Measurements from ENCODE around the gene MISP3. TPM values are rescaled to one million over a fixed set of nuclear protein-coding genes. Genes with fewer than 3 reads are reported as not detected.
"Not testable (repeated sequence)": the region's sequence is repeated elsewhere in the genome, so short reads cannot be mapped to it uniquely, and the experiment has no call there.

The MISP3 gene
- total RNA-seq, 1 donor from 2014 or later, result 8.1 TPM

GRCh38 chr19:14042659-14043608 is 29.7 kb upstream of the MISP3 start:
- H3K36me3 ChIP-seq; H3K4me3 ChIP-seq; intact Hi-C loops (cut with micrococcal nuclease); H3K27me3 ChIP-seq (ENCODE audit: low read depth); DNase-seq; H3K9me3 ChIP-seq (replicated peaks): not testable (repeated sequence)
- peak; percentile 75 for TF ChIP-seq CTCF (IDR thresholded peaks at IDR 0.05; ENCODE audit: borderline replicate concordance)
- peak overlapping the region; percentile 78 for H3K27ac ChIP-seq (replicated peaks)
- peaks cover 12% of the 10 kb centered on the region for H3K4me1 ChIP-seq

GRCh38 chr19:14047866-14048265 is 24.7 kb upstream of the MISP3 start:
- H3K27me3 ChIP-seq (ENCODE audit: low read depth); H3K4me1 ChIP-seq; DNase-seq; H3K9me3 ChIP-seq (replicated peaks); intact Hi-C loops (cut with micrococcal nuclease); H3K4me3 ChIP-seq; H3K27ac ChIP-seq (replicated peaks); H3K36me3 ChIP-seq: not testable (repeated sequence)

GRCh38 chr19:14048443-14049153 is 24.0 kb upstream of the MISP3 start:
- no peaks in the 10 kb centered on the region for H3K27me3 ChIP-seq (ENCODE audit: low read depth)
- intact Hi-C loops (cut with micrococcal nuclease), result no loop called here
- H3K27ac ChIP-seq (replicated peaks), result no peak overlapping the region
- H3K36me3 ChIP-seq, result peaks cover 10% of the 10 kb centered on the region
- no peaks in the 10 kb centered on the region for H3K4me1 ChIP-seq
- peaks cover 10% of the 10 kb centered on the region for H3K9me3 ChIP-seq (replicated peaks)
- DNase-seq, result peak; percentile 44
- peak; percentile 85 for TF ChIP-seq CTCF (IDR thresholded peaks at IDR 0.05; ENCODE audit: borderline replicate concordance)
- no peak overlapping the region for H3K4me3 ChIP-seq

GRCh38 chr19:14050512-14050911 is 22.1 kb upstream of the MISP3 start:
- TF ChIP-seq CTCF (IDR thresholded peaks at IDR 0.05; ENCODE audit: borderline replicate concordance), result no peak
- Histone ChIP-seq H3K4me3 (no peak overlapping the region), H3K36me3 (peaks cover 10% of the 10 kb centered on the region), H3K9me3 (replicated peaks) (peaks cover 10% of the 10 kb centered on the region), H3K27ac (replicated peaks) (no peak overlapping the region), H3K4me1 (no peaks in the 10 kb centered on the region), H3K27me3 (ENCODE audit: low read depth) (no peaks in the 10 kb centered on the region)
- intact Hi-C loops (cut with micrococcal nuclease), result no loop called here
- DNase-seq, result no peak

GRCh38 chr19:14050961-14051360 is 21.6 kb upstream of the MISP3 start:
- DNase-seq; H3K36me3 ChIP-seq; H3K27me3 ChIP-seq (ENCODE audit: low read depth); H3K4me3 ChIP-seq; H3K4me1 ChIP-seq; H3K9me3 ChIP-seq (replicated peaks); intact Hi-C loops (cut with micrococcal nuclease); H3K27ac ChIP-seq (replicated peaks): not testable (repeated sequence)

GRCh38 chr19:14051980-14052379 is 20.6 kb upstream of the MISP3 start:
- Histone ChIP-seq H3K4me3 (no peak overlapping the region), H3K27me3 (ENCODE audit: low read depth) (peaks cover 6% of the 10 kb centered on the region), H3K36me3 (peaks cover 10% of the 10 kb centered on the region), H3K9me3 (replicated peaks) (peaks cover 10% of the 10 kb centered on the region), H3K27ac (replicated peaks) (no peak overlapping the region), H3K4me1 (no peaks in the 10 kb centered on the region)
- no peak for DNase-seq
- intact Hi-C loops (cut with micrococcal nuclease), result no loop called here
- TF ChIP-seq CTCF (IDR thresholded peaks at IDR 0.05; ENCODE audit: borderline replicate concordance), result no peak
